HCT116 (cell line): ENCODE measurements around the gene TBC1D4.

Experiments used
- EGR1 ChIP-seq: IDR thresholded peaks from 2 replicates; pipeline ENCODE4 v1.6.1; 2012; ENCODE audit warnings: low read depth
- EZH2 ChIP-seq: fragments of 200-600 bp; sonication (generic); IDR thresholded peaks from 2 replicates; pipeline ENCODE4 v1.6.1; 2017; ENCODE audit warnings: antibody characterized with exemption, mixed run types
- JUND ChIP-seq: IDR thresholded peaks from 2 replicates; pipeline ENCODE4 v1.6.1; 2012
- POLR2A ChIP-seq: IDR thresholded peaks from 2 replicates; pipeline ENCODE4 v1.7.0; 2011; ENCODE audit warnings: borderline replicate concordance; ENCODE audit not compliant: insufficient read depth, insufficient read length; ENCODE audit errors: extremely low read depth
- TF ChIP-seq, protein P1 (sequence below), 3 experiments: fragments of 200-600 bp in 1 of 3; sonication (generic) in 1 of 3; IDR thresholded peaks in 2 of 3; conservative IDR thresholded peaks in 1 of 3; 2 replicates each; pipeline ENCODE4 v1.5.1; 2012 to 2017; ENCODE audit warnings: low read depth in 2 of 3, low read length in 2 of 3, antibody characterized with exemption in 1 of 3, borderline replicate concordance in 1 of 3, control low read depth in 1 of 3, mild to moderate bottlenecking in 1 of 3, mixed read lengths in 1 of 3, mixed run types in 1 of 3, moderate library complexity in 1 of 3; ENCODE audit not compliant: insufficient read depth in 1 of 3
- TF ChIP-seq, protein P2 (sequence below): IDR thresholded peaks from 2 replicates; pipeline ENCODE4 v1.6.1; 2011; ENCODE audit warnings: mild to moderate bottlenecking, low read length, moderate library complexity; ENCODE audit not compliant: insufficient replicate concordance; ENCODE audit errors: extremely low read depth
- TF ChIP-seq, protein P3 (sequence below): IDR thresholded peaks from 2 replicates; pipeline ENCODE4 v1.6.1; 2012; ENCODE audit warnings: low read depth
- TF ChIP-seq, protein P4 (sequence below): IDR thresholded peaks from 2 replicates; pipeline ENCODE4 v1.6.1; 2012

DNA sequence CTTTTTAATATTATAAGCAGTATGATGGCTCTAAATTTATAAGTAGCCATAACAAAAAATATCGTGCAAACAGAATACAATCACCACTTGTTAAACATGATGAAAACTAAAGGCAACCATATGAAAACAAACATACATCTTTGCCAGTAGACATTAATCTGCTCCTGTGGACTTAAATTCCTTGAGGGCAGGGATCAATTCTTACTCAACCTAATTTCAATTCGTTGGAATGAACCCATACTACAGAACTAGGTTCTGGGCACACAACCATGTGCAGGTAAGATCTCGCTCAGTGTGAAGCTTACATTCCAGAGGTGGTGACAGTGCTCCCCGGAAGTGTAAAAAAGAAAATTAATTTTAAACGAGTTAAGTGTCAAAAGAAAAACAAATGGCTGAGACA, 13.4 kb downstream of the TBC1D4 start:
- TF ChIP-seq, protein P1, sequence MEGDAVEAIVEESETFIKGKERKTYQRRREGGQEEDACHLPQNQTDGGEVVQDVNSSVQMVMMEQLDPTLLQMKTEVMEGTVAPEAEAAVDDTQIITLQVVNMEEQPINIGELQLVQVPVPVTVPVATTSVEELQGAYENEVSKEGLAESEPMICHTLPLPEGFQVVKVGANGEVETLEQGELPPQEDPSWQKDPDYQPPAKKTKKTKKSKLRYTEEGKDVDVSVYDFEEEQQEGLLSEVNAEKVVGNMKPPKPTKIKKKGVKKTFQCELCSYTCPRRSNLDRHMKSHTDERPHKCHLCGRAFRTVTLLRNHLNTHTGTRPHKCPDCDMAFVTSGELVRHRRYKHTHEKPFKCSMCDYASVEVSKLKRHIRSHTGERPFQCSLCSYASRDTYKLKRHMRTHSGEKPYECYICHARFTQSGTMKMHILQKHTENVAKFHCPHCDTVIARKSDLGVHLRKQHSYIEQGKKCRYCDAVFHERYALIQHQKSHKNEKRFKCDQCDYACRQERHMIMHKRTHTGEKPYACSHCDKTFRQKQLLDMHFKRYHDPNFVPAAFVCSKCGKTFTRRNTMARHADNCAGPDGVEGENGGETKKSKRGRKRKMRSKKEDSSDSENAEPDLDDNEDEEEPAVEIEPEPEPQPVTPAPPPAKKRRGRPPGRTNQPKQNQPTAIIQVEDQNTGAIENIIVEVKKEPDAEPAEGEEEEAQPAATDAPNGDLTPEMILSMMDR (IDR thresholded peaks at IDR 0.05 in 2 of 3, conservative IDR thresholded peaks at IDR 0.05 in 1 of 3; ENCODE audit: borderline replicate concordance in 1 of 3, insufficient read depth in 1 of 3, low read depth in 2 of 3, low read length in 2 of 3), result no peak
- TF ChIP-seq EGR1 (no peak), POLR2A (no peak), EZH2 (no peak), JUND (no peak)
- TF ChIP-seq, protein P2, sequence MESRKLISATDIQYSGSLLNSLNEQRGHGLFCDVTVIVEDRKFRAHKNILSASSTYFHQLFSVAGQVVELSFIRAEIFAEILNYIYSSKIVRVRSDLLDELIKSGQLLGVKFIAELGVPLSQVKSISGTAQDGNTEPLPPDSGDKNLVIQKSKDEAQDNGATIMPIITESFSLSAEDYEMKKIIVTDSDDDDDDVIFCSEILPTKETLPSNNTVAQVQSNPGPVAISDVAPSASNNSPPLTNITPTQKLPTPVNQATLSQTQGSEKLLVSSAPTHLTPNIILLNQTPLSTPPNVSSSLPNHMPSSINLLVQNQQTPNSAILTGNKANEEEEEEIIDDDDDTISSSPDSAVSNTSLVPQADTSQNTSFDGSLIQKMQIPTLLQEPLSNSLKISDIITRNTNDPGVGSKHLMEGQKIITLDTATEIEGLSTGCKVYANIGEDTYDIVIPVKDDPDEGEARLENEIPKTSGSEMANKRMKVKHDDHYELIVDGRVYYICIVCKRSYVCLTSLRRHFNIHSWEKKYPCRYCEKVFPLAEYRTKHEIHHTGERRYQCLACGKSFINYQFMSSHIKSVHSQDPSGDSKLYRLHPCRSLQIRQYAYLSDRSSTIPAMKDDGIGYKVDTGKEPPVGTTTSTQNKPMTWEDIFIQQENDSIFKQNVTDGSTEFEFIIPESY, result no peak
- TF ChIP-seq, protein P3, sequence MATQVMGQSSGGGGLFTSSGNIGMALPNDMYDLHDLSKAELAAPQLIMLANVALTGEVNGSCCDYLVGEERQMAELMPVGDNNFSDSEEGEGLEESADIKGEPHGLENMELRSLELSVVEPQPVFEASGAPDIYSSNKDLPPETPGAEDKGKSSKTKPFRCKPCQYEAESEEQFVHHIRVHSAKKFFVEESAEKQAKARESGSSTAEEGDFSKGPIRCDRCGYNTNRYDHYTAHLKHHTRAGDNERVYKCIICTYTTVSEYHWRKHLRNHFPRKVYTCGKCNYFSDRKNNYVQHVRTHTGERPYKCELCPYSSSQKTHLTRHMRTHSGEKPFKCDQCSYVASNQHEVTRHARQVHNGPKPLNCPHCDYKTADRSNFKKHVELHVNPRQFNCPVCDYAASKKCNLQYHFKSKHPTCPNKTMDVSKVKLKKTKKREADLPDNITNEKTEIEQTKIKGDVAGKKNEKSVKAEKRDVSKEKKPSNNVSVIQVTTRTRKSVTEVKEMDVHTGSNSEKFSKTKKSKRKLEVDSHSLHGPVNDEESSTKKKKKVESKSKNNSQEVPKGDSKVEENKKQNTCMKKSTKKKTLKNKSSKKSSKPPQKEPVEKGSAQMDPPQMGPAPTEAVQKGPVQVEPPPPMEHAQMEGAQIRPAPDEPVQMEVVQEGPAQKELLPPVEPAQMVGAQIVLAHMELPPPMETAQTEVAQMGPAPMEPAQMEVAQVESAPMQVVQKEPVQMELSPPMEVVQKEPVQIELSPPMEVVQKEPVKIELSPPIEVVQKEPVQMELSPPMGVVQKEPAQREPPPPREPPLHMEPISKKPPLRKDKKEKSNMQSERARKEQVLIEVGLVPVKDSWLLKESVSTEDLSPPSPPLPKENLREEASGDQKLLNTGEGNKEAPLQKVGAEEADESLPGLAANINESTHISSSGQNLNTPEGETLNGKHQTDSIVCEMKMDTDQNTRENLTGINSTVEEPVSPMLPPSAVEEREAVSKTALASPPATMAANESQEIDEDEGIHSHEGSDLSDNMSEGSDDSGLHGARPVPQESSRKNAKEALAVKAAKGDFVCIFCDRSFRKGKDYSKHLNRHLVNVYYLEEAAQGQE, result no peak
- TF ChIP-seq, protein P4, sequence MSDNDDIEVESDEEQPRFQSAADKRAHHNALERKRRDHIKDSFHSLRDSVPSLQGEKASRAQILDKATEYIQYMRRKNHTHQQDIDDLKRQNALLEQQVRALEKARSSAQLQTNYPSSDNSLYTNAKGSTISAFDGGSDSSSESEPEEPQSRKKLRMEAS, result no peak
